Measurements from ENCODE around the gene GID8.

The GID8 gene

GRCh38 chr20:62969179-62969760, 31.3 kb downstream of the GID8 start:
- DNase-seq = no peak
- no peak overlapping the region for H3K4me3 Mint-ChIP-seq
- H3K27ac Mint-ChIP-seq = no peak overlapping the region
- ATAC-seq = no peak
- H3K36me3 Mint-ChIP-seq (ENCODE audit: low read depth) = peaks cover 2% of the 10 kb centered on the region
- peaks cover 14% of the 10 kb centered on the region for H3K4me1 Mint-ChIP-seq
- H3K9me3 Mint-ChIP-seq = no peaks in the 10 kb centered on the region
- peaks cover 25% of the 10 kb centered on the region for H3K27me3 Mint-ChIP-seq

GRCh38 chr20:62969939-62970306, 32.0 kb downstream of the GID8 start:
- ATAC-seq = no peak
- Mint-ChIP-seq H3K4me3 (no peak overlapping the region), H3K27ac (no peak overlapping the region), H3K4me1 (peaks cover 14% of the 10 kb centered on the region), H3K9me3 (no peaks in the 10 kb centered on the region), H3K36me3 (ENCODE audit: low read depth) (peaks cover 2% of the 10 kb centered on the region), H3K27me3 (peaks cover 32% of the 10 kb centered on the region)
- DNase-seq = no peak

GRCh38 chr20:62970307-62971210, 32.6 kb downstream of the GID8 start:
- Mint-ChIP-seq H3K27ac (no peak overlapping the region), H3K27me3 (peaks cover 34% of the 10 kb centered on the region), H3K4me1 (peaks cover 14% of the 10 kb centered on the region), H3K9me3 (no peaks in the 10 kb centered on the region), H3K36me3 (ENCODE audit: low read depth) (peaks cover 2% of the 10 kb centered on the region), H3K4me3 (no peak overlapping the region)
- DNase-seq = no peak
- ATAC-seq = no peak

- H3K27me3 Mint-ChIP-seq = peaks cover 36% of the 10 kb centered on the region
- peaks cover 18% of the 10 kb centered on the region for H3K4me1 Mint-ChIP-seq
- ATAC-seq (no peak), DNase-seq (no peak)
- H3K27ac Mint-ChIP-seq = peak overlapping the region; percentile 40
- no peaks in the 10 kb centered on the region for H3K9me3 Mint-ChIP-seq
- H3K4me3 Mint-ChIP-seq = no peak overlapping the region
- H3K36me3 Mint-ChIP-seq (ENCODE audit: low read depth) = no peaks in the 10 kb centered on the region
Measured at GRCh38 chr20:62971211-62971949, 33.4 kb downstream of the GID8 start.

- H3K27ac Mint-ChIP-seq = peak overlapping the region; percentile 40
- H3K4me1 Mint-ChIP-seq = peaks cover 20% of the 10 kb centered on the region
- H3K9me3 Mint-ChIP-seq = no peaks in the 10 kb centered on the region
- peaks cover 36% of the 10 kb centered on the region for H3K27me3 Mint-ChIP-seq
- ATAC-seq (peak; percentile 91), DNase-seq (peak; percentile 93)
- peak overlapping the region; percentile 55 for H3K4me3 Mint-ChIP-seq
- no peaks in the 10 kb centered on the region for H3K36me3 Mint-ChIP-seq (ENCODE audit: low read depth)
Measured at GRCh38 chr20:62971950-62972844, 34.2 kb downstream of the GID8 start.

- H3K27me3 Mint-ChIP-seq = peaks cover 36% of the 10 kb centered on the region
- H3K4me3 Mint-ChIP-seq = no peak overlapping the region
- DNase-seq (no peak), ATAC-seq (no peak)
- H3K36me3 Mint-ChIP-seq (ENCODE audit: low read depth) = no peaks in the 10 kb centered on the region
- H3K9me3 Mint-ChIP-seq = no peaks in the 10 kb centered on the region
- H3K4me1 Mint-ChIP-seq = peaks cover 27% of the 10 kb centered on the region
- H3K27ac Mint-ChIP-seq = no peak overlapping the region
Measured at GRCh38 chr20:62972845-62973745, 35.1 kb downstream of the GID8 start.

- DNase-seq (no peak), ATAC-seq (no peak)
- Mint-ChIP-seq H3K36me3 (ENCODE audit: low read depth) (no peaks in the 10 kb centered on the region), H3K27me3 (peaks cover 52% of the 10 kb centered on the region), H3K4me1 (peaks cover 42% of the 10 kb centered on the region), H3K9me3 (no peaks in the 10 kb centered on the region), H3K4me3 (no peak overlapping the region), H3K27ac (no peak overlapping the region)
Measured at GRCh38 chr20:62975251-62975760, 37.4 kb downstream of the GID8 start.

GRCh38 chr20:62975812-62976508, 38.0 kb downstream of the GID8 start:
- no peak for ATAC-seq

GRCh38 chr20:62976886-62977285, 38.9 kb downstream of the GID8 start:
- Mint-ChIP-seq H3K4me3 (no peak overlapping the region), H3K27ac (no peak overlapping the region), H3K36me3 (ENCODE audit: low read depth) (no peaks in the 10 kb centered on the region), H3K4me1 (peaks cover 50% of the 10 kb centered on the region), H3K9me3 (no peaks in the 10 kb centered on the region), H3K27me3 (peaks cover 56% of the 10 kb centered on the region)
- ATAC-seq = no peak
- DNase-seq = no peak

More at GRCh38 chr20:62975812-62976508, 38.0 kb downstream of the GID8 start:
- Mint-ChIP-seq H3K36me3 (ENCODE audit: low read depth) (no peaks in the 10 kb centered on the region), H3K4me3 (no peak overlapping the region), H3K27ac (no peak overlapping the region), H3K4me1 (peaks cover 46% of the 10 kb centered on the region), H3K9me3 (no peaks in the 10 kb centered on the region), H3K27me3 (peaks cover 56% of the 10 kb centered on the region)
- DNase-seq = no peak

GRCh38 chr20:62977613-62978560, 39.9 kb downstream of the GID8 start:
- H3K9me3 Mint-ChIP-seq = no peaks in the 10 kb centered on the region
- H3K27me3 Mint-ChIP-seq = peaks cover 53% of the 10 kb centered on the region
- no peak overlapping the region for H3K27ac Mint-ChIP-seq
- H3K4me3 Mint-ChIP-seq = peak overlapping the region; percentile 24
- peaks cover 47% of the 10 kb centered on the region for H3K4me1 Mint-ChIP-seq
- H3K36me3 Mint-ChIP-seq (ENCODE audit: low read depth) = no peaks in the 10 kb centered on the region
- peak; percentile 77 for DNase-seq
- peak; percentile 69 for ATAC-seq

GRCh38 chr20:62978561-62978943, 40.6 kb downstream of the GID8 start:
- ATAC-seq = no peak
- Mint-ChIP-seq H3K27ac (no peak overlapping the region), H3K4me1 (peaks cover 44% of the 10 kb centered on the region), H3K9me3 (no peaks in the 10 kb centered on the region), H3K27me3 (peaks cover 50% of the 10 kb centered on the region), H3K36me3 (ENCODE audit: low read depth) (no peaks in the 10 kb centered on the region), H3K4me3 (no peak overlapping the region)
- no peak for DNase-seq

- no peak overlapping the region for H3K4me3 Mint-ChIP-seq
- no peaks in the 10 kb centered on the region for H3K36me3 Mint-ChIP-seq (ENCODE audit: low read depth)
- H3K27ac Mint-ChIP-seq = no peak overlapping the region
- H3K9me3 Mint-ChIP-seq = no peaks in the 10 kb centered on the region
- no peak for ATAC-seq
- DNase-seq = no peak
- peaks cover 43% of the 10 kb centered on the region for H3K27me3 Mint-ChIP-seq
- peaks cover 43% of the 10 kb centered on the region for H3K4me1 Mint-ChIP-seq
Measured at GRCh38 chr20:62979310-62979709, 41.4 kb downstream of the GID8 start.

All from activated naive CD8-positive, alpha-beta T cell treated with anti-CD3 and anti-CD28 coated beads, Interleukin-2, amount 50 U/mL, for 24 hours (primary cell).